Stimulated activated CD8-positive, alpha-beta memory T cell treated with anti-CD3 and anti-CD28 coated beads, Interleukin-4, amount 100 ng/mL, for 1 hour (primary cell): ENCODE measurements around the gene SYT9.

ENCODE experiments used
- DNase-seq, 2 donors: peaks; one replicate each; pipeline ENCODE4 v3.0.0-alpha.2; 2020; ENCODE audit warnings: low read depth in 2 of 2, low spot score in 1 of 2

The SYT9 gene

DNA sequence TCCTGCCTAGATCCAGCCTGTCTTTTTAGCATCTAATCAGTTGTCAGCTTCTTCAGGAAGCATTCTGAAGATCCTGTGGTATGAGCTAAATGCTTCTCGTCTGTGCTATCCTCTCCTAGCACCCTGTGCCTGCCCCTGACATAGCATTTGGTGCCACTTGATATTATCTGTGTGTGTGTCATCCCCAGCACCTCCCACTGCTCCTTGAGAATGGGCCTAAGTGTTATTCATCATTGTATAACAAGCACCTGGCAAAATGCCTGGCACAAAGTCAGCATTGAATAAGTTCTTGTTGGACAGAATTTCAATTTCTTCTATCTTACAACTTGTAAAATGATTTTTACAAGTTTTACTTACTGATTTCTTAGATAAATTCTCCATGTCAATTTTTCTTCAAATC lies 205.5 kb downstream of the SYT9 start:
- no peak for DNase-seq

DNA sequence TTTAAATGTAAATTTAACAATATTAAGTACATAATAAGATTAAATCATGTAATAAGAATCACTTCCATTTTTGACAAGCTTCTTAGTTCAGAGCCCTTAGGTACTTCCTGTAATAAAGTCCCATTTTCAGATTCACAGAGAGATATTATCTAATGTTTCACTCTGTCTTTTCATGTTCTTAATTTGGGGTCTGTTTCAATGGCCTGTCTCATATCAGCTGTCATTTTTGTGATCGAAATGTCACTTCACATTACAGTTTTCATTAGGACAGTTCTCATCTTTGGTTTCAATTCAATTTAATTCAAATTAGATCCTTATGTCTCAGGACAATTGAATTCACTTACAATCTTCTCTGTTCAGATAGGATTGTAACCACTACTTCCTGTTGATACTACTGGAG lies 211.0 kb downstream of the SYT9 start:
- no peak for DNase-seq

DNA sequence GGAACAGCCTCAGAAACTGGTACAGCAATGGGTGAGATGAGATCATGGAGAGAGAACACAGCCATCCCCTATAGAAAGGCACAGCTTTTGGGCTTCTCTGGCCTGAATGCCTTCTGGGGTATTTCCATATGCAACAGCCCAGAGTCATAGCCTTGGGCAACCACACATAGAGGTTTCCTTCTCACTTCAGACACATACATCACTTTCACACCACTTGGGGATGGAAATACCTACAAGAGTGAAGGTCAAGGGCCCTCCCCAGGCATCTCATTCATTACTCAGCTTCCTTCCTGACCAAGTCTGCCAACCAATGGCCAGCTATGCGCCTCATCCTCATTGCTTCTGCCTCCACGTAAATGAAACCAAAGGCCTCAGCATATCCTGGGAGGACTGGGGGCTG lies 215.9 kb downstream of the SYT9 start:
- no peak for DNase-seq

GRCh38 chr11:7469351-7469865 lies 217.7 kb downstream of the SYT9 start:
- DNase-seq = no peak

DNA sequence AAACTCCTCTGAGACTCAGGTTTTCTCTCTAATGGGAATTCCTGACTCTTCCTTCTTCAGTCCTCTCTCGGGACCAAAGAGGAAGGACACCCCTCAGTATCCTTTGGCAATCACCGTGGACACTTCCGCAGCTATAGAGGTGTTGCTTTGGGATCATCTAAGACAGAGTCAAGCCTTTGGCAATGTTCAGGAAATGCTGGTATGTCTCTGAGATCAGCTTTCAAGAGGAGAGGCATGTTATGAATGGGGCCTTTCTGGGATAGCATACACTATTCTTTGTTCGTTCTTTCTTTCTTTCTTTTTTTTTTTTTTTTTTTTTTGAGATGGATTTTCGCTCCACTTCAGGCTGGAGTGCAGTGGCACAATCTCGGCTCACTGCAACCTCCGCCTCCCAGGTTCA lies 219.4 kb downstream of the SYT9 start:
- DNase-seq = no peak

DNA sequence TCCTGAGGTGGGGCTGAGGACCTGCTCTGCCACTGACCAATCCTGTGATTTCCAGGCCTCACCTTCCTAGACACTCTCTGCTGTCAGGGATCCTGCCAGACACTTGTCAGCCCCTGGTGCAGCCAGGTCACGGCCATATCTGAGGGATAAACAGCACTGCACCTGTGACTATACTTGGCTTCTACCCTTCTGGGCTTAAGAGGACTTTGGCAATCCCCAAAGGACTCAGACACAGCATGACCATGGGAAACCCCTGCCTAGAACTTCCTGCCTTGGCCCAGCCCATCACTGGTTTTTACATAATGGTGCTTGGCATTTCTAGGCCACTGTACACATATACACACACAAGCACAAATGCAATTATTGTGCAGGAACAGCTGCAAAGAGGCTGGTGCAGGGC lies 222.0 kb downstream of the SYT9 start:
- DNase-seq = no peak

DNA sequence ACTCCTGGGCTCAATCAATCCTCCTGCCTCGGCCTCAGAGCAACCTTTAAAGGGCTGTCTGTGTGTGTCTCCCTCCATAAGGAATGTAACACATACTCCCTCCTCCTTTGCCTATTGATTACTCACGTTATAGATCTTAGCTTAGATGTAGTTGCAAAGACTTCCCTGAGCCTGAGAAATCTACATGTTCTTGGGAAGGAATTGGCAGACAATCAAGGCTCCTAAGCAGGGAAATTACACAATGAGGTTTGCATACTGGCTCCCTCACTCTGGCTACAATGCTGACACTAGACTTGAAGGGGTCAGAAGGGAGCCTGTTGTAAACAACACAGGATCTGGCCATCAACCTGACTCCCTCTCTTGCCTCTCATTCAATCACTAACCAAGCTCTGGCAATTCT lies 228.4 kb downstream of the SYT9 start:
- no peak for DNase-seq

DNA sequence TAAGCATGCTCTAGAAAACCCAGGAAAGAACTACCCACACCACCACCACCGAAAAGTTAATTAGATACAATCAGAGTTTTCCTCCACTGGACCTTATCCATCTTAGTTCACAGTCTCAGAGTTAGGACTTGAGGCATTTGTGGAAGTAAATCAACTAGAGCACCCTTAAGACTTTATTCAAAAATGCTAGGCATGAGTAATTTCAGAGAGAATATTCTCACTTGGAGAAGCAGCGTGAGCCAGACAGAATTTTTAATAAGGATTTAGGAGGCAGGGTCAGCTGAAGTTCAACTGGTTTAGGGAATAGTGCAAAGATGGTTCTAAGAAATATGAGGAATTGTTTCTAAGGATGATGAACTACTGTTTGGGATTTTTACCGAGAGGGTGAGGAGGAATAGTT lies 232.4 kb downstream of the SYT9 start:
- DNase-seq = no peak

GRCh38 chr11:7484645-7485044 lies 232.9 kb downstream of the SYT9 start:
- DNase-seq = no peak

DNA sequence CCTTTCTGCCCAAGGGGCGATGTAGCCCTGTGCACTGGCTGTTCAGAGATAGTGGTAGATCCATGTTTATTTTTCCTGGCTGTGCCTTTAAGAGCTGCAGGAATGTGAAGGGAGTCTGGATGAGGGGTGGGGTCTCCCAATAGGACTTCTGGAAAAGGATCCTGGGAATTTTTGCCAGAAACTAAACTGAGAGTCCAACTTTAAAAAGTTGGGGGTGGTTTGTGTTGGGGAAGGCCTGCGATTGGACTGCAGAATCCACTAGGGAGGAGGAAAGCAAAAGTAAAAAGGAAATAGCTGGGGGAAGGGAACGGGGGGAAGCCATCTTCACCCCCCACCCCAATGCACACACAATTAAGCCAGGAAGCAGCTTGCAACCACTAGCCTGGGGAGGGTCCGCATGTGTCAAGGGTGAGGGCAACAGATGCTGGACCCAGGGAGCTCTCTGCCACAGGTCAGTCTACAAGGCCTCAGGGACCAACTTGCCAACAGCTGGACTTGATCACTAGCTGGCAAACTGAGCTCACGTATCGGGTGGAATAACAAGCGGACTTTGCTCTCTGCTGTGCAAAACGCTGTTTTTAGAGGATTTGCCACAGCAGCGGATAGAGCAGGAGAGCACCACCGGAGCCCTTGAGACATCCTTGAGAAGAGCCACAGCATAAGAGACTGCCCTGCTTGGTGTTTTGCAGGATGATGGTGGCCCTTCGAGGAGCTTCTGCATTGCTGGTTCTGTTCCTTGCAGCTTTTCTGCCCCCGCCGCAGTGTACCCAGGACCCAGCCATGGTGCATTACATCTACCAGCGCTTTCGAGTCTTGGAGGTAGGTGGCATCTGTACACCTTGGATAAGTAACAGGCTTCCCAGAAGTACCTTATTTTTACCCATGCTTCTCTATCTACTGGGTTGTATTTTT lies 233.7 kb downstream of the SYT9 start, which contains the start of gene OLFML1:
OLFML1 (plus strand) TSS at position 321 of the 912 bp plus-strand sequence; CDS start at position 691, 370 bp downstream.
- no peak for DNase-seq

DNA sequence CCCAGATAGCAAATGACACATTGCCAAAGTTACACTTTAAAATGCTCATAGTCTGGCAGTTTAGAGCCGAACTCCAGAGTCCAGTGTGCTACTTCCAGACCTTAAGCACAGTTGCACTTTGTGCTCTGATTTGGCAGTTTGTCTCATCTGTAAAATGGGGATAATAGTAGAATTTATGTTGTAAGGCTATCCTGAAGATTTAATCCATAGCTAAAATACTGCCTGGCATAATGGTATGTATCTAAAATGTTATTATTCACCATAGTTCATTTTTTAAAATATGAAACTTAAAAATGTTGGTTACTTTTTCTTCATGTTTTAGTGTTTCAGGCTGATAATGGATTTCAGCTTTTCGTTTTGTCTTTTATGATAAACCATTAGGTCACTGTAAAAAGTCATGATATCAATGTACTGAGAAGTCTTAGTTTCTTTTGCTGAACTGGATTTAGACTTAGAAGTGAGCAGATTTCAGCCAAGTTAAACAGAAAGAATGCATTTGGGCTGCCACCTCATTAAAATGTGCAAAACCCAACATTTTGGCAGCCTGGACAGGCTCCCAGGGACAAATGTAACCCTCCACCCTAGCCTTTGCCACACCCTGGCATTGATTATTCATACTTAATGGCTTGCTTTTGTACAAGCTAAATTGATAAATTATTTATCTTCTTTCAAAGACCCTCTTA lies 234.5 kb downstream of the SYT9 start:
- no peak for DNase-seq

DNA sequence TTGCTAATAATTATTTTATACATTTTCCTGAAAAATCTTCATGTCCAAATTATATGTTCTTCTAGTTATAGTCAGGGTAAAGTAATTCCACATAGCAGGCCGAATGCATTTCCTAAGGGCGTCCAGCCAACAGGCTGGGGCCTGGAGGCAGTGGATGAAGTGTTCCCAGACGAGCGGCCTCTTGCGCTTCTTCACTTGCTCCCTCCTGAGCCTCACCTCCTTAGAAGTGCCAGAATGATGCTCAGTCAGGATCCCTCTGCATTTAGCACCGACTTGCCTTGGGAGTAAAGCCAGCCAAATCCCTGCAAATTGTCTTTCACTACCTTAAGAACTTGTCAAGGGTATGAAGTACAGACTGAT lies 235.1 kb downstream of the SYT9 start:
- DNase-seq = no peak

DNA sequence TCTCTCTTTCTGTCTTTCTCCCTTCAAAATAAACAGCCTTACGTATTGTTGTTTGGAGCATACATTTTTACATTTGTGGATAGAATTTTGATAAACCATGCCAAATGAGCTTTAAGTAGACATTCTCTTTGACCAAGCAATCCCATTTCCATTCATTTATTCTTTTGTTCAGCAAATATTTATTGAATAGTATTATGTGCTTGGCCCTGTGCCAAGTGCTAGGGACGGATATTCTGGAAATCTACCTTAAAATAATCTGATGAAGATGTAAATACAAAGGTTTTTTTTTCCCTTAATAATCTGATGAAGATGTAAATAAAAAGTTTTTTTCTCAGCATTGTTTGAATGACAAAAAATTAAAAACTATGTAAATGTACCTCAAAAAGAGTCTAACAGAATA lies 235.7 kb downstream of the SYT9 start:
- DNase-seq = no peak

DNA sequence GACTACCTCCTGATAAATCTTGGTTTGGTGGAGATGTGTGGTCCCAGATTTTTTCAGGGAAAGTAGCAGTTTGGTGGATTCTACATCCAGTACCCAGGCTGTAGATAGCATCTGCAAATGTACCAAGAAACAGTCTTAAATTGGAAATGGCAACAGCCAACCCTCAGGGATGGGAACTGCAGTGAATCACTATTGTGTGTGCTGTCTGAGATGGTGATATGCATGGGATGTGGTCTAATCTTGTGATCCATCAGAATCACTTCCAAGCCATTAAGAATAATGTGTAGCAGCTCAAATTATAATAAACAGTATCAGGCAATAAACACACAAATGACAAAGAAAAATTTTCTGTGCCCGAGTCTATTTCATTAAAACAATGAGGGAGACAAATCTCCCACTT lies 237.0 kb downstream of the SYT9 start:
- no peak for DNase-seq

DNA sequence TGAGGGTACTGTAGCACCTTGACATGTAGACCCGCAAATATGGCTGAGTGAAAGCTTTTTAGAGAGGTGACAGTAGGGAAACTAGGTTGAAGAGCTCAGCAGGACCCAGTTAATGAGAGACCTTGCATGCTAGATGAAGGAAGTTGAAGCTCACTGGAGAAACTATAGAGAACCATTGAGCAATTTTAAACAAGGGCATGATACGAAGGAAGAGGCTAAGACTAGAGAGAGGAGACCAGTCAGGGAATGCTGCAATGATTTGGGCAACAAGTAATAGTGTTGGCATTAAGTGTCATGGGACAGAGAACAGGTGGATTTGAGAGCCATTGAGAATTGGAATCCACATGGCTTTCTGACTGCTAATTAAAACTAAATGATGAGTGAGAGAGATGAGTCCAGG lies 237.7 kb downstream of the SYT9 start:
- DNase-seq = no peak

- no peak for DNase-seq
Observed at GRCh38 chr11:7490054-7490453, 238.3 kb downstream of the SYT9 start.

DNA sequence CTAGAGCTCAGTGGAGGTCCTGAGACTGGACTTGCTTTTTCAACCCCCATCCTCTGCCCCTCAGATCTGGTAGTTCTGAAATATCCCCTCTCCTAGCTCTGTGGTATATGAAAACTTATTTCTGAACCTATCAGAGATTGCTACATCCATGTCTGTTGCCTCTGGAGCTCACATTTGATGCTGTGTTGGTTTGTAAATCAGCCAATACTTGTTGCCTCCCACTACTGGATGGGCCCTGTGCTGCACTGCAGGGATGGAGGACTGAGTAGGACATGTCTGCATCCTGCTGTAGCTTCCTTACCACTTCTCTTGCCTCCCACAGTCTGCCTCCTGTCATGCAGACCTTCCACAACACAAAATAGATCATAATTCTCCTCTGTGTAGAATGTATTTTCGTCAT lies 238.8 kb downstream of the SYT9 start:
- DNase-seq = no peak

GRCh38 chr11:7492253-7492652 lies 240.5 kb downstream of the SYT9 start:
- no peak for DNase-seq

DNA sequence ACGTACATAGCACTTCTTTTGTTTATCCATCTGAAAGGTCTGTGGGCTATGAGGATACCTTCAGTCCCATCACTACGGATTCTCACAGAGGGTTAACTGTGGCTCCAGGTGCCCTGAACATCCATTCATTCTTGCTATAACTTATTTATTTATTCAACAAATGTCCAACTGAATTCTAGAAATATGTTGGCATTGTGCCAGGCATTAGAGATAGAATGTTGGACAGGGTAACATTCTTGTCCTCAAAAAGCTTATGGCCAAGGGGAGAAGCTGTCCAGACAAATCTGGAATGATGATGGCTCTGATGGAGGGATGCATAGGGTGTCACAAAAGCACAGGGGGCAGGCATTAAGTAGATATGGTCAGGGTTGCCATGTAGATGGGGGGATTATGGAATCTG lies 242.0 kb downstream of the SYT9 start:
- DNase-seq = no peak

DNA sequence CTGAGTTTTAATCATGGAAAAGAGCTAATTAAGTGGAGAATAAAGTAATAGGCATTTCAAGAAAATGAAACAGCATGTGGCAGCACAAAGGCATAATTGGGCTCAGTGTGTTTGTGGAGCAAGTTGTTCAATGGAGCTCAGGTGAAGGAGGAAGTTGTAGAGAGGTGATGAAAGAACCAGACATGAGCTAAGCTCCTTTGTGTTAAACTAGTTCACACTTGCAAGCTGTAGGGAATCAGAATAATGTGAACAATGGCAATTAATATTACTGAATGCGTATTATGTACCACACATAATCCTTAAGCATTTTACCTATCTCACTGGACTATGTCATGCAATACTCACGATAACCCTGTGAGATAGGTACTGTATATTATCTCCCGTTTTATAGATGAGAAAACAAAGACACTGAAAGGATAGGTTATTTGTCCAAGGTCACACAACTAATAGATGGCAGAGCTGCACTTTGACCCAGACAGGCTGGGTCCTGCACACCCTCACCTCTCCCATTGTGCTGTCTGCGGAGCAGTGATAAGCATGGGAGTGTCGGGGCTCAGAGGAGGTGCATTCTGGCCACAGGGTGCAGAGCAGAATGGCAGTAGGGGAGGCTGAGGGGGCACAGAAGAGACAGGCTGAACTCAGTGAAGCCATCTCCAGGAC lies 242.5 kb downstream of the SYT9 start:
- no peak for DNase-seq

DNA sequence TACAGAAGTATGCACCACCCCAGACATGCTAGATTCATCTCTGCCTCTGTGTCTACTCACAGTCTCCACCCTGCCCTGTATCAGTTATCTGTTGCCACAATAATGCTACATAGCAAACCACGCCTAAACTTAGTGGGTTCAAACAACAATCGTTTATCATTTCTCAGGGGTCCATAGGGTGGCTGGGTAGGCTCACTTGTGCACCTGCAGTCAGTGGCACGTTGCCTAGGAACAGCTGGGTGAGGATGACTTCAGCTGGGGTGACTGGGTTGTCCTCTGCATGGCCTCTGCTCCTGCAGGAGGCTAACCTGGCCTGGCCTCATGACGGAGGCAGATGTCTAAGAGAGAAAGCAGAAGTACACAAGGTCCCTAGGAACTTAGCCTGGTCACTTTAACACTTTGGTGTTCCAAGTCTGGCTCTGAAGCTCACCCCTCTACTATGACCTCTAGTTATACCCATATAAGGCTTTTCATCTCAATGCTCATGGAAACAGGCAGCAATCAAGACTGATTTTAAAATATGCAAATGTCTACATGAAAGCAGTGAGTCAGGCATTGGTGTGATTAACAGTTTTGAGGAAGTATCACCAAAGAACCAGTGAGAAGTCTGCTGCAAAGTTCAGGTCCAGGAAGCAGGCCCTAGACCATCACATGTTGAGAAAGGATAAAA lies 244.3 kb downstream of the SYT9 start:
- DNase-seq = no peak
